Mucosa of gallbladder (tissue), 1 donor: ENCODE results near the gene N4BP3. TPM values are rescaled to one million over a fixed set of nuclear protein-coding genes. Genes with fewer than 3 reads are reported as not detected.
A peak's percentile ranks its signal among the peaks of the same experiment; 100 is the strongest.
"Not testable (repeated sequence)": the region's sequence is repeated elsewhere in the genome, so short reads cannot be mapped to it uniquely, and the experiment has no call there.

Experiments used
- DNase-seq: peaks from one replicate; pipeline ENCODE4 v3.0.0-alpha.2; 2020; ENCODE audit warnings: low spot score
- total RNA-seq: library from RNA; stranded (reverse); gene quantifications from one replicate; pipeline ENCODE4 v1.2.1, GENCODE V29; 2021
- donor health status: DM: no; HTN: no; CAD: no.

The N4BP3 gene
- total RNA-seq, 1 donor from 2014 or later, result 1.2 TPM

- DNase-seq, result no peak
Measured at GRCh38 chr5:178121391-178122276, 8.3 kb downstream of the N4BP3 start.

- no peak for DNase-seq
Measured at GRCh38 chr5:178122346-178122745, 9.0 kb downstream of the N4BP3 start.

- DNase-seq, result no peak
Measured at GRCh38 chr5:178123094-178123965, 10.0 kb downstream of the N4BP3 start.

- no peak for DNase-seq
Measured at GRCh38 chr5:178123966-178124925, 10.9 kb downstream of the N4BP3 start.

- DNase-seq, result no peak
Measured at GRCh38 chr5:178125253-178125906, 12.0 kb downstream of the N4BP3 start.

GRCh38 chr5:178126556-178126955 is 13.2 kb downstream of the N4BP3 start:
- DNase-seq, result no peak

GRCh38 chr5:178127300-178128009 is 14.1 kb downstream of the N4BP3 start:
- not testable (repeated sequence) for DNase-seq

GRCh38 chr5:178129296-178129695 is 16.0 kb downstream of the N4BP3 start:
- no peak for DNase-seq

- DNase-seq, result not testable (repeated sequence)
Measured at GRCh38 chr5:178130234-178130575, 16.9 kb downstream of the N4BP3 start.

- peak; percentile 81 for DNase-seq
Measured at GRCh38 chr5:178130576-178131445, 17.5 kb downstream of the N4BP3 start, which contains the start of gene RMND5B. RMND5B (plus strand) TSS chr5:178131014; CDS start chr5:178138120, 7,106 bp downstream.

- no peak for DNase-seq
Measured at GRCh38 chr5:178131446-178131996, 18.2 kb downstream of the N4BP3 start.

GRCh38 chr5:178136990-178137389 is 23.7 kb downstream of the N4BP3 start:
- no peak for DNase-seq

GRCh38 chr5:178137991-178138390 is 24.7 kb downstream of the N4BP3 start:
- DNase-seq, result no peak

GRCh38 chr5:178141550-178141949 is 28.2 kb downstream of the N4BP3 start:
- no peak for DNase-seq

- no peak for DNase-seq
Measured at GRCh38 chr5:178142642-178143041, 29.3 kb downstream of the N4BP3 start.

- DNase-seq, result no peak
Measured at GRCh38 chr5:178143246-178143645, 29.9 kb downstream of the N4BP3 start.

- peak; percentile 73 for DNase-seq
Measured at GRCh38 chr5:178143901-178144300, 30.6 kb downstream of the N4BP3 start.

- DNase-seq, result peak; percentile 64
Measured at GRCh38 chr5:178145965-178146820, 32.9 kb downstream of the N4BP3 start.
